NCI-H226 (cell line): Measurements from ENCODE around the gene ALLC.
"Not testable (repeated sequence)": the region's sequence is repeated elsewhere in the genome, so short reads cannot be mapped to it uniquely, and the experiment has no call there.

Experiments
- DNase-seq: peaks from one replicate; pipeline ENCODE4 v3.0.0-alpha.2; 2015

Gene ALLC

DNA sequence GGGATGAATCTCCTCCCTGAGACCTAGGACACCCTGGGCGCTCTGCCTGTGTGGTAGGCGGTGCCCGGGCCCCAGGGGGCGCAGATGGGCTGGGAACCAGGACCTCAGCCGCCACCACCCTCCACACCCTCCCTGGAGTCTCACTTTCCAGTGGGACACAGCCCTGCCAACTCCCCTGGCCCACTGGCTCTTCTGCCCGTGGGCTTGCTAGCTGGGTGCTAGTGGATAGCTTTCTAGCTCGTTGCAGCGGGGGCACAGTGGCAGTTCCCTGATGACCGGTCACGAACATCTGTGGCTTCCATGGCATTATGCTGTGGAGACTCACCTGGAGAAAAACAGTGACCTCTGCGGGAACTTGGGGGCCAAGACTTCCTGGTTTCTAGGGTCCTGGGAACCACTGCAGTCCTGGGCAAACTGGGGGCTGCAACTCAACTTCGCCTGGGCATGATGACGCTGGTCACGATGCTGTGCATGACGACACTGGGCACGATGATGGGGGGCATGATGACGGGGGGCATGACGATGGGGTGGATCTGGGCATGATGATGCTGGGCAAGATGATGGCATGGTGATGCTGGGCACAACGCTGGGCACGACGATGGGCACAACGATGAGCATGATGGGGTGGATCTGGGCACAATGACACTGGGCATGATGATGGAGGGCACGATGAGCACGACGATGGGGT is 31.0 kb upstream of the ALLC start:
- DNase-seq = no peak

DNA sequence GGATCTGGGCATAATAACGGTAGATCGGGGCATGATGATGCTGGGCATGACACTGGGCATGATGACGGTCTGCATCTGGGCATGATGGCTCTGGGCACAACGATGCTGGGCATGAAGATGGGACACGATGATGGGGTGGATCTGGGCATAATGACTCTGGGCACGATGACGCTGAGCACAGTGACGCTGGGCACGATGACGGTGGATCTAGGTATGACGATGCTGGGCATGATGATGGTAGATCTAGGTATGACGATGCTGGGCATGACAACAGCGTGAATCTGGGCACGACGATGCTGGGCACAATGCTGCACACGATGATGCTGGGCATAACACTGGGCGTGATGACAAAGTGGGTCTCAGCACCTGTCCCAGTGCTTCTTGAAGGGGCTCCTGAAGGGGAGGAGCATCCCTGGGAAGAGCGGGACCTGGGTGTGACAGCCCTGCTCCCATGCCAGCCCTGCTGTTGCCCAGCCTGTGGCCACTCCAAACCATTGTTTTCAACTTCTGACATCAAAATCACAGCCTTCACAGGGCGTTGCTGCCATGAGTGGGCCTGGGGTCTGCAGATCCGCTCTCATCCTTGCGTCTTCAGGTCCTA is 30.4 kb upstream of the ALLC start:
- no peak for DNase-seq

DNA sequence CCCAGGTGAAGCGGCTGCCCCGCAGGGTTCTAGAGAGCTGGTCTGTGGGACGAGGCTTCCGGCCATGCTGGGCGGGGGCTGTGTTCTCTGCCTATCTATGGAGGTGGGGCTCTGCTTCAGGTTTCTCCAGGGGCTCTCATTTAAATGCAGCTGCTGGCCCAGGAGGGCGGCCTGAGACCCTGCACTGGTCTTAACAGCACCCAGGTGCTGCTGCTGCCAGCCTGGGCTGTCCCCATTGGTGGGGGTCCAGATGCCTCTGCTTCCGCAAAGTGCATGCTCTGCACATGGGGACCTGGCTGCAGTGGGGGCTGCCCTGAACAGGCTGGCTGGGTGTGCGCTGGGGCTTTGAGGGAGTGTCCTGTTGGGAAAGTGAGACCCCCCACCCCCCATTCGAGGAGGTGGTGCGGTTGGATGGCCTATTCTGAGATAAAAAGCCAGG is 29.7 kb upstream of the ALLC start:
- DNase-seq = no peak

DNA sequence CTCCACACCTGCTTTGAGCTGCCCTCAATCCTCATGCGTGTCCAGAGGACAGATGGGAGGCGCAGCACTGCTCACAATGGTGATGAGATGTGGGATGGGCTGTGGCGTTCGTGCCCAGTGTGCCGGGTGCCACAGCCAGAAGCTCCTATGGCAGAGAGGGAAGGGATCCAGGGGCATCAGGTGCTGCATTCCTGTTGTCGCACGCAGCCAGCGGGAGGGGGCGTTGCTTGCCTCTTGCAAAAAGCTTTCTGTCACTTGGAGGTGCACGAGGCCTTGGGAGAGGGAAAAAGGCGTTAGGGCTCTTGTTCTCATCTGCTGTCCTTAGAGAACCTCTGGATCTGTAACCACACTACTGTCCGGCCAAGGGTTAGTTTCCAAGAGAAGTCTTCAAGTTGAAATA is 29.2 kb upstream of the ALLC start:
- no peak for DNase-seq

DNA sequence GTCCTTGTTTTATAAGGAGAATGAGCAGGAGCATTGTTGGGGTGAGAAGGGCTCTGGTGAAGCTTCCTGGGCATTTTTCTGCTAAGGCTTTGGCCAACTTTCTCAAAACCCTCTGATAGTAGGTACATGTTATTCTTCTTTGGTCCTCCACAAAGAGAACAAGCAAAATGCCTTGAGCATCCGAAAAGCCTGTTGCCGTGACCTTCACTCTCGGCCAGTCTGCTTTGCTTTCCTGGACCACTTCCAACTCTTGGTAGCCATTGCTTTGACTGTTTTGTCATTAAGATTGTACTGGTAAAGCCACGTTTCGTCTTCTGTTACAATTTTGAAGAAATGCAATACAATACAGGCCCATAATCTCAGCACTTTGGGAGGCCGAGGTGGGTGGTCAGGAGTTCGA is 27.4 kb upstream of the ALLC start:
- DNase-seq = no peak

DNA sequence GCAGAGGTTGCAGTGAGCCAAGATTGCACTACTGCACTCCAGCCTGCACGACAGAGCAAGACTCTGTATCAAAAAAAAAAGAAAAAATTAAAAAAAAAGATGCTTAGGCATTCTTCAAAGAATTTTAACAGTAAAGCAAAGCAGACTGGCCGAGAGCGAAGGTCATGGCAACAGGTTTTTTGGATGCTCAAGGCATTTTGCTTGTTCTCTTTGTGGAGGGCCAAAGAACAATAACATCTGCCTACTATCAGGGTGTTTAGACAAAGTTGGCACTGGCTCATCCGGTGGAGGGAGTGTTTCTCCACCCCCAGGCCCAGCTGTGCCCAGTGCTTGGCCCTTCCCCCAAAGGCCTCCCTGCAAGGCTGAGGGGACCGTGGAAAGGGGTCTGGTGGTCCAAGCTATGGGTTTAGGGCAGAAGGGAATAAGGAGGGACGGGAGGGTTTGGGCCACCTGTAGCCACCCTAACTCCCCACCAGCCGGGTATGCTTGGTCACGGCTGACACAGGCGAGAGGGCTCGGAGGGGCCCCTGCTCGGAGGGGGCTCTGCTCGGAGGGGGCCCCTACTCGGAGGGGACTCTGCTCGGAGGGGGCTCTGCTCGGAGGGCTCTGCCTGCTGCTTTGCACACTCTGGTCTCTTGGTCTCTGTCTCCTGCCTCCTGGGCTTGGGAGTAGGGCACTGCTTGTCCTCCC is 26.7 kb upstream of the ALLC start:
- no peak for DNase-seq

DNA sequence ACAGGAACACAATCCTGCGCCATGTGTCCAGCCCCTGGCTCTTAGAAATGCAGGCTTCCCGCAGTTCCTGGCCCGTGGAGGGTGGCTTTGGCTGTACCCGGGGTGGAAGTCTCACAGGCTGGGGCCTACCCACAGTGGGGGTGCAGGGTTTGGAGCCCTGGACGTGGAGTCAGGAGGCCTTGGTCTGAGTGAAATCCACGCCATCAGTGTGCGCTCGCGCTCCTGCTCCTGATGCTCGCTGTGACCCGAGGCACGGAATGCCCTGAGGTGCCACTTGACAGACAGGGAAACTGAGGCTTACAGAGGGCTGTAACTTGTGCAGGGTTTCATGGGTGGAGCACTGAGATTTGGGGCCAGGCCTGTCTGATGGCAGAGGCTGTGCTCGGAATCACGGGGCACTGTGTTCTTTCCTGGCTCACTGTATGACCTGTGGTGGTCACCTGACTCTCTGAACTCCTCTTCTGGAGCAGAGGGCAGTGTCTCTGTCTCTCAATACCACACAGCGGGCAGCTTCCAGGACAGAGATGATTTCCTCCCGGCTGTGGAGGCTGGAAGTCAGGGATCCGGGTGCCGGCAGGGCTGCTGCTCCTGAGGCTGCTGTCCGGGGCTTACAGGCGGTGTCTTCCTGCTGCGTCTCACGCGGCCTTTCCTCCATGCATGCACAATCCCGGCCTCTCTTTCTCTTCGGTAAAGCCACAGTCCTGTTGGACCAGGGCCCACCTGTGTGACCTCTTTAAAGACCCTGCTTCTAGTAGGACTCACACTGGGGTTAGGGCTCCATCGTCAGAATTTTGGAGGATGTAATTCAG is 25.9 kb upstream of the ALLC start:
- DNase-seq = no peak

DNA sequence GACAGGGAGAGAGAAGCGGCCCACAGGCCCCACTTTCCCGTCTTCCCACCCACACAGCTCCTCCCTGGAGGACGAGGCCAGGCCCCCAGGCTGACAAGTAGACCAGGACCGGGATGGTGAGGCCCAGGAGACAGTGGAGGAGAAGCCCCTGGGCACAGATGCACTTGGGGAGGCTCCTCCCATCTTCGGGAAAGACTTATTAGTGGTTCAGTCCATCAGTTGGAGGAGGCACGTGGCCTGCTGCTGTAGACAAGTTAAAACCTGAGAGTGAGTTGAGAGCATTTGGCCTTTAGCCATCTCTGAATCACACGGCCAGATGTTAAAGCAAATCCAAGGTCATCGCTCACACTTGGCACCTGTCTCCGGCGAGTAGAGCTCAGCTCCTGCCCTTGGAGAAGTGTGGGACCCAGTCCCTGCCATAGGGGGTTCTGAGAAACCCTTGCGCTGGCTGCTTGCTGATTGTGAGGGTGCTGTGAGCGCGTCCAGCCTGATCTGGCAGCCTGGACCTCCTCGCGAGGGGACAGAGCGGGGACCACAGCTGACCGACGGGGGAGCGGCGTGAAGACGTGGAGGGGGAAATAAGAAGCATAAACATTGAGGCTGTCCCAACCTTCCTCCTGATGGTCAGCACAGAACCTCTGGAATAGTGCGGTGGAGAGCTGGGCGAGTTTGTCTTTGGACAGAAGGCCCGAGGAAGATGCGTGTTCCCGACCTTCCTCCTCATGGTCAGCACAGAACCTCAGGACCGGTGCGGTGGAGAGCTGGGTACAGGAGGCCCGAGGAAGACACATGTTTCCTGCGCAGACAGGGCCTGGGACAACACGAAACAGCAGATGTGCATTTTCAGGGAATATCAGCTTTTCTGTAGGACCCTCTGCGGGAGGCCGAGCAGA is 24.7 kb upstream of the ALLC start:
- DNase-seq = no peak

DNA sequence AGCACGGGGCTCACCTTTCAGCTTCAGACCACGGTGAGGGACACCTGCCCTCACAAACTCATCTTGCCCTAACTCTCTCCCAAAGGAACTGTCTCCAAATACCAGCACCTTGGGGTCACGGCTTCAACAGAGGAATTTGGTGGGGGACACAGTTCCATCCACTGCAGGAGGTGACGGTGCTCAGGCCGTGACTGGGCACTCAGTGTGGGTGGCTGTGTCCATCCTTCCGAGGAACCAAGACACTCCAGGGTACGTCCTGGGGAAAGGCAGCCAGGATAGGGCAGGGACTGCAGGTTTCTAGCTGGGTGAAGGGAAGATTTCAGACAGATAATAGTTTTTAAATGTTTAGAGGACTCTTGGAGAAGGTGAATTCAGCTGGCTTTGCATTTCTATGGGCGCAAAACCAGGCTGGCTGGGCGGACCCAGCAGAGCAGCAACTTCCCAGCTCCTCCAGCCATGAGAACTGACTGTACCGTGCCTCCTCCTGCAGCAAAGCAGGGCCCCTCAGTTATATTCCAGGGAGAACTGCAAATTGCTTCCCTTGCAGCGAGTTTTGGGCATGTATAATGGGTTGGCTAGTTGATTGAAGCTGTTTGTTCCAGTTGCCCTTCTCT is 23.9 kb upstream of the ALLC start:
- no peak for DNase-seq

DNA sequence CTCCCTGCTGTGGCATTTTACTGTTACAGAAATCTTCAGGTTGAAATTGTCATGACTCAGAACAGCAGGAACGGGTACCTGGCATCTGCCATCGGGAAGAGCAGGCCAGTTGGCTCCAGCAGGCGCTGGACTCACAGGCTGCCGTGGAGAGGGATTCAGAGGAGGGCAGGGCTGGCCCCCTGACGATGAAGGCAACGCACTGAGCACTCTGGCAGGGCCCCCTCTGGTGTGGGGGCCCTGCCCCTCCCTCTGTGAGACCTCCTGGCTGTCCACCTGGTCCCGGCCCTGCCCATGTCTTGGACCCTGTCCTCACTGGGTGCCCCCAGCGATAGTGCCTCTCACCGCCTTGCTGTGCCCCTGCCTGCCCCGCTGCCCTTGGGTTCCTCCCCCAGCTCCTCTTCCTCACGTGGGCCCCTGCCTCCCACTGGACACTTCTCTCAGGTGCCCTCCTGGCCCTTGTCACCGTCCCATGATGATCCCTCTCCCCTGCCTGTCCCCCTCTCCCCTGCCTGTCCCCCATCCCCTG is 23.3 kb upstream of the ALLC start:
- DNase-seq = no peak

DNA sequence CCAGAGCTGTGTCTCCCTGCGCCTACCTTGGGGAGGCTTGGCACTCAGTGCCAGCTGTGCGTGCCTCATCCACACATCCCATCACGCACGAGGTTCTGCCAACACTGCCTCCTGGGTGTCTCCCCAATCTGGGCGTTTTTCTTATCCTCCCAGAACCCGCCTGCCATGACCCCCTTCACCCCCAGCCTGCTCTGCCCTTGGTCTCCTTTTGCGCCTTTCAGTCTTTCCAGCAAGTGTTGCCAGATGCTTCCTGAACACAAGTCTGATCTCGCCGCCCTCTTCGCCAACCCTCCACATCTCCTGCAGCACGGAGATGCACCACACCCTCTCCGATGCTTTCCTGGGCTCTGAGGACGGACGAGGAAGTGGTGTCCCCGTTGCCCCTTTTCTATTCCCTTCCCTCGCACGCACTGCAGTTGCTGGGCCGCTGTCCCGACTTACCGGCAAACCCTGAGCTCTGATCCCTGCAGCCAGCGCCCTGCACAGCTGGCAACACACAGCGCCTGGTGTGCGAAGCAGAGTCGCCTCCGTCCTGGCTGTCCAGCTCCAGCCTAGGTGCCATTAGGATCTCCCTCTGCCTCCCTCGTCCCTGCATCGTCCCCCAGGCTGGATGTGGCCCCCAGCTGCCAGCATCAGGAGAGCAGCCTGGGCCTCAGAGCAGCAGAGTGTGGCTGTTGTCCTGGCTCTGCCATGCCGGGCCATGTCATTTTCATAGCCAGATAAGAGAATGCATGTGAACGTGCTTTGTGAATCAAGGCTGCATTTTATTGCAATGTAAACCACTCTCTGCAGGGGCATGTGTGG is 22.6 kb upstream of the ALLC start:
- DNase-seq = no peak

DNA sequence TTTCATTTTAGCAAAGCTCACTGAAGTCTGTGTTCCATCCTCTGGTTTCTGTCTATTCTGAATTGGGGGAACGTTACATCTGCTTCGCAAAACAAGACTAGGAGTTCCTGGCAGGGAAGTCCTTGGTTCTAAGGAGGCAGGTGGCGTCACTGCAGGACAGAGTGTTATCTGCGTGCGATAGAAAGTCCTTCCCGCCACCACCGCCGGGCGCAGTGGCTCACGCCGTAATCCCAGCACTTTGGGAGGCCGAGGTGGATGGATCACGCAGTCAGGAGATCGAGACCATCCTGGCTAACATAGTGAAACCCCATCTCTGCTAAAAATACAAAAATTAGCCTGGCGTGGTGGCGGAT is 22.0 kb upstream of the ALLC start:
- not testable (repeated sequence) for DNase-seq

DNA sequence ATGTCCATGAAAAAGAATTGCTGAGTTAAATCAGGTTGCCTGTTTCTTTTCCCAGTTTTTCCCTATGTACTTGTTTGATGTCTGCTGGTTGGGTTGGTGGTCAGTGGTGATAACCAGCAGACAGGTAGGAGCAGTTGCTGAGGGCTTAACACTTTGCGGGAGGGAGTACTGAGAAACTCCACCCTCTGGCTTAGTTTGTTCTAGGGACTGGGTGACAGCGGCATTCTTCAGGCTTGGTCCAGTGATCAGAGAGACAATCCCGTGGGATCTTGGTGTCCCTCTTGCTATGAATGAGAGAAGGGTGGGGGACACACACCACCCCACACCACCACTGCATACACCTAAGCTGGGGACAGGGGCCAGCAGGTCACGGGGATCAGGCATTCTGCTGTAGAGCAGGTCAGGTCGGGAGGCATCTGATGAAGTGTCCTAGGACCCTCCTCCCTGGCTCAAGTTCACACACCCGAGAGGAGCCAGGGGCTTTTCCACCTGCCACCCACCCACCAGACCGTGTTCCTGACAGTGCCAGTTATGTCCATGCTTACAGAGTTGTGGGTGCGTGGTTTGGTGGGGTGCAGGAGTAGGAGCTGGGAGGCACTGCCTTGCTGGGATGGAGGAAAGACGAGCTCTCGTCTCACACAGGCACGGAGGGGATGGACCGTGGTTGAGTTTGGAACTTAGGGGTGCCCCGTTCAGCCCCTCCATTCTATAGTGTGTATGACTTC is 21.3 kb upstream of the ALLC start:
- DNase-seq = no peak

DNA sequence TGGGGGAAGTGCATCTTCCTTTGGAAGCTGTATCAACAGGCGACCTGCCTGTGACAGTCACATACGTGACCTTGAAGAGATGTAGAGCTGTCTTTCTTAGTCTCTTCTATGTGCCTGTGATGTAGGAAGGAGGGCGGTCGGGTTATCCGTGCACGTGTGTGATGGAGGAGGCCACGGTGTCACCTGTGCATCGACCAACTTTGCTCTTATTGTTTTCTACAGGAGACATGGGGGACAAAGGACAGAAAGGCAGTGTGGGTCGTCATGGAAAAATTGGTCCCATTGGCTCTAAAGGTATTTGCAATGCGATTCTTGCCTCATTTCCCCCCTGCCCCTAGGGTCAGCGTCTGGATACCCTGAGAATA is 20.7 kb upstream of the ALLC start:
- no peak for DNase-seq

DNA sequence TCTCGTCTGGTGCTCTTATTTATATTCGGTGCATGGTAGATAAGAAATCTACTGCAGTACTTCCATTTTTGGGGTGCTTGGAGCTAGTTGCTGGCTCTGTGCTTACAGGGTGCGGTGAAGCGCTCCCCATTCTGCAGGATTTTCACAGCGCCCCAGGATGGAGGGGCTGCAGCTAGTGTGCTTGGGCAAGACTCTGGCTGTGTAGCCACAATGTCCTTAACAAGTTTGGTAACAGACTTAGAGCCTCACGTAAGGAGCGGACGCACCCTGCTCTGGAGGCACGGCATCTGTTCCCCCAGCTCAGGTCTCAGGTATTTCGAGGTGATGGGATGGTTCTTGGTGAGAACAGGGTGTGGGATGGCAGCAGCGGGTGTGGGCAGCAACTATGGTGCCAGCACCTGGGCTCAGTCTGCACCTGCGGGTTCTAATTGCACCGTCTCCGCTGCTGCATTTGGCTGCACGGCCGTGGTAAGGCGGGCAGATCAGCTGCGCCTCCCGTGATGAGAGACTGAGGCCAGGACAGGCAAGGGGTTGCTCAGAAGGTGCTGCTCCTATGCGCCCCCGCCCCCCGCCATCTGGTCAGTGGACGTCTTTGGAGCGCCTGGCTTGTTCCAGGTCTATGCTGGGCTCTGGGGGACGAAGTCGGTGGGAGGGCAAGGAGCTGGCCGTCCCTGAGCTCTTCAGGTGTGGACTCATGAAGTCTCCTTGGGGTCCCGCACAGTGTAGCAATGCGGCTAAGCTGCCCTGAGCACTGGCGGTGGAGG is 20.1 kb upstream of the ALLC start:
- DNase-seq = no peak

DNA sequence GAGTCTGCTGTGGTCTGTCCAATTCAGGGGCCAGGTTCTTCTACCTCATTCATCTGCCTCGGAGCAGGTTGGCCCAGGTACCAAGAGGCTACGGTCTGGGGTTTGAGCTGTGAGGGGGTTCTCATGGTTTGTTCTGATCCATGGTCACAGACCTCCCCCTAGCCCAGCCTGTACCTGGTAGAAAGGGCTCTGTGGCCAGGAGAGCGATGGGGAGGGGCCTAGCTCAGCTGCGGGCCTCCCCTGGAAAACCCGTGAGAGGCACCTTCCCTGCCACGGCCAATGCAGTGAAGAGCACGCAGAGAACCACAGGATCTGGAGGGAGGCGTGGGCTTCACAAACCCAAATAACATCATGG is 19.6 kb upstream of the ALLC start:
- DNase-seq = no peak

DNA sequence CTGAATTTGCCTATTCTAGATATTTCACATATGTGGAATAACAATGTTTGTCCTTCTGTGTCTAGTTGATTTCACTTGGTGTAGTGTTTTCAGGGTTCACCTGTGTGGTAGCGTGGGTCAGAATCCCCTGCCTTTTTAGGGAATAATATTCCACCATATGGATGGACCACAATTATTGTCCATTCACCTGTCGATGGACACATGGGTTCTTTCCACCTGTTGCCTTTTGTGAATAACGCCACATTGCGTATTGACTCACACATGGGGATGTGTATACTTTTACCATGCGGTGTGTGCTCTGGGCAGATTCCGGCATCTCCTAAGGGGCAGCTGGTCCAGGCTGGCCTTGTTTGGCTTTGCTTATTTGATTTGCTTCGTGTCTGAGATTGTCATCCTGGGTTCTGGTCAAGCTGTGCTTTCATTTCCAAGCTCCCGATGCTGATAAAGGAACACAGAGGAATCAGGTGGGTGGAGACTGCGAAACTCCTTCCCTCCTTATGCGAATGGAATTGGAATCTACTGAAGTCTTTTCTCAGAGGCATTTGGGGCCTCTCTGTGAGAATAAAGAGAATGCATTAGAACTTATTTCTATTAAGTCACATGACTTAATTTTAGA is 18.9 kb upstream of the ALLC start:
- no peak for DNase-seq

DNA sequence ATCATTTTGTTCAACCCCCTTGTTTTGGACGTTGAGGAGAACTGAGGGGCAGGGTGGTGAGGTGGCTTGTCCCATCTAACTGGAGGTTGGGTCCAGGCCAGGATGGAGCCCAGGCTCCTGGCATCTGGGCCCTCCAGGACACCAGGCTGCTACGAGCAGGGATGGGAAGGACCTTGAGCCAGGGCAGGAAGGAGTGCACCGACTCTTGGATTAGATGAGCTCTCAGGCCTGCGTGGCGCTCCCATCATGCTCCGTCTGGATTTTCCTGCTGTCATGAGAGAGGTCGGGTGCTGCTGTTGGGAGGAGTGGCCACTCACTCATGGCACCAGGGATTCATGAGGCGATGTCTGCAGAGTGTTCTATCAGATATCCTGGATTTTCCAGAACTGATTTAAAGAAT is 18.3 kb upstream of the ALLC start:
- no peak for DNase-seq

DNA sequence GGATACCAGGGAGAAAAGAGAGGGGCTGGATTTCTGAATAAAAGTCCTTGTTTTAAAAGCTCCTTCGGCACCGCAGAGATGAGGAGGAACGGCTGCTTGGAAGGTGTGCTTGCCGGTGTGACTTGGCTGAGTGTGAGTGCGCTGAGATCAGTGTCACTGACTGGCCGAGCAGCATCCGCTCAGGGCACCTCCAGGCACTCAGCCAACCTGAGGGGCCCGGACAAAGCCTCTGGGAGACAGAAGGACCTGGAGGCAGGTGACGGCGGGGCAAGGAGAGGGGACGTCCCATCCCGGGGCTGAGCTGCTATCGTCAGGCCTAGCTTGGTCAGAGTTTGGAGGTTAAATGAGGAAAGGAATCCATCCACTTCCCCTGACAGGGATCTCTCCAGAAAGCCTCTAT is 16.8 kb upstream of the ALLC start:
- DNase-seq = no peak
